HFFc6 (cell line): ENCODE data around the gene BCAT1. TPM values are rescaled to one million over a fixed set of nuclear protein-coding genes. Genes with fewer than 3 reads are reported as not detected.

Experiments used
- DNase-seq: peaks from one replicate; pipeline ENCODE4 v3.0.0-alpha.2; 2018
- H3K27ac Mint-ChIP-seq: 2 replicates; pipeline ENCODE4 v1.8.0; 2020; ENCODE audit warnings: mild to moderate bottlenecking, mixed read lengths
- H3K27me3 Mint-ChIP-seq: 2 replicates; pipeline ENCODE4 v1.8.0; 2021; ENCODE audit warnings: mild to moderate bottlenecking, moderate library complexity, mixed read lengths; ENCODE audit not compliant: insufficient read depth
- H3K36me3 Mint-ChIP-seq: 2 replicates; pipeline ENCODE4 v1.8.0; 2021; ENCODE audit warnings: low read depth, mixed read lengths
- H3K4me1 Mint-ChIP-seq: 2 replicates; pipeline ENCODE4 v1.8.0; 2020; ENCODE audit warnings: low read depth, mixed read lengths
- H3K4me3 Mint-ChIP-seq: 2 replicates; pipeline ENCODE4 v1.8.0; 2020; ENCODE audit warnings: mild to moderate bottlenecking, moderate library complexity, mixed read lengths
- H3K9me3 Mint-ChIP-seq: 2 replicates; pipeline ENCODE4 v1.8.0; 2020; ENCODE audit warnings: mild to moderate bottlenecking, mixed read lengths
- CTCF ChIP-seq: fragments of 200-600 bp; sonication (generic); IDR thresholded peaks from 2 replicates; pipeline ENCODE4 v1.5.0; 2021; ENCODE audit warnings: antibody characterized with exemption, mild to moderate bottlenecking
- total RNA-seq, 6 experiments: library from RNA; stranded (reverse); fragmentation: NEBNext Ultra II Directional; extraction: Animal tissue kit (Norgen Biotek cat#: 25700); gene quantifications; 2 replicates in 1 of 6; 3 replicates in 5 of 6; pipeline ENCODE4 v1.2.3, GENCODE V29; 2021

The BCAT1 gene
- total RNA-seq, 6 experiments from 2014 or later: 156 to 180 (median 173) TPM

GRCh38 chr12:24798335-24798734 lies 150.6 kb downstream of the BCAT1 start:
- DNase-seq: no peak

GRCh38 chr12:24797901-24798300 lies 151.0 kb downstream of the BCAT1 start:
- Mint-ChIP-seq H3K27ac (no peak overlapping the region), H3K9me3 (peaks cover 7% of the 10 kb centered on the region), H3K4me3 (no peak overlapping the region), H3K27me3 (peaks cover 1% of the 10 kb centered on the region), H3K4me1 (no peaks in the 10 kb centered on the region), H3K36me3 (no peaks in the 10 kb centered on the region)
- DNase-seq: no peak
- TF ChIP-seq CTCF: no peak

More at GRCh38 chr12:24798335-24798734, 150.6 kb downstream of the BCAT1 start:
- H3K27me3 Mint-ChIP-seq: peaks cover 1% of the 10 kb centered on the region
- H3K27ac Mint-ChIP-seq: no peak overlapping the region
- no peak for TF ChIP-seq CTCF
- no peaks in the 10 kb centered on the region for H3K36me3 Mint-ChIP-seq
- no peaks in the 10 kb centered on the region for H3K4me1 Mint-ChIP-seq
- H3K4me3 Mint-ChIP-seq: no peak overlapping the region
- H3K9me3 Mint-ChIP-seq: peaks cover 11% of the 10 kb centered on the region

- H3K4me3 Mint-ChIP-seq: no peak overlapping the region
- DNase-seq: no peak
- peaks cover 3% of the 10 kb centered on the region; the same call in 1 of the 2 replicates for H3K9me3 Mint-ChIP-seq
- no peak overlapping the region for H3K27ac Mint-ChIP-seq
- no peak for TF ChIP-seq CTCF
- no peaks in the 10 kb centered on the region for H3K4me1 Mint-ChIP-seq
- no peaks in the 10 kb centered on the region for H3K36me3 Mint-ChIP-seq
- H3K27me3 Mint-ChIP-seq: peaks cover 1% of the 10 kb centered on the region
Observed at GRCh38 chr12:24796876-24797275, 152.0 kb downstream of the BCAT1 start.

GRCh38 chr12:24795699-24796347 lies 153.1 kb downstream of the BCAT1 start:
- peaks cover 1% of the 10 kb centered on the region for H3K27me3 Mint-ChIP-seq
- H3K4me1 Mint-ChIP-seq: no peaks in the 10 kb centered on the region
- no peaks in the 10 kb centered on the region for H3K36me3 Mint-ChIP-seq
- H3K4me3 Mint-ChIP-seq: peak overlapping the region; percentile 79
- DNase-seq: no peak
- TF ChIP-seq CTCF: no peak
- H3K27ac Mint-ChIP-seq: no peak overlapping the region
- H3K9me3 Mint-ChIP-seq: no peaks in the 10 kb centered on the region

GRCh38 chr12:24791622-24792021 lies 157.3 kb downstream of the BCAT1 start:
- H3K27me3 Mint-ChIP-seq: peaks cover 3% of the 10 kb centered on the region; the same call in 1 of the 2 replicates
- H3K36me3 Mint-ChIP-seq: no peaks in the 10 kb centered on the region
- no peaks in the 10 kb centered on the region for H3K4me1 Mint-ChIP-seq
- no peak overlapping the region for H3K4me3 Mint-ChIP-seq
- TF ChIP-seq CTCF: no peak
- no peaks in the 10 kb centered on the region for H3K9me3 Mint-ChIP-seq
- no peak overlapping the region for H3K27ac Mint-ChIP-seq
- DNase-seq: no peak
